K562 (cell line): Measurements from ENCODE around the gene ZCCHC14.

Source experiments
- BRF1 ChIP-seq: IDR thresholded peaks from 3 replicates; pipeline ENCODE4 v1.6.1; 2011; ENCODE audit warnings: borderline replicate concordance, mild to moderate bottlenecking; ENCODE audit not compliant: insufficient read length; ENCODE audit errors: extremely low read depth
- TF ChIP-seq, protein P1 (sequence below), 2 experiments: fragments of 450-650 bp in 1 of 2; sonication (generic) in 1 of 2; formaldehyde crosslinking in 1 of 2; IDR thresholded peaks; 2 replicates each; pipeline versions ENCODE4 v1.7.1 to v1.9.0; 2016 to 2022; ENCODE audit warnings: inconsistent platforms in 1 of 2, mild to moderate bottlenecking in 1 of 2, missing genetic modification reagents in 1 of 2

DNA sequence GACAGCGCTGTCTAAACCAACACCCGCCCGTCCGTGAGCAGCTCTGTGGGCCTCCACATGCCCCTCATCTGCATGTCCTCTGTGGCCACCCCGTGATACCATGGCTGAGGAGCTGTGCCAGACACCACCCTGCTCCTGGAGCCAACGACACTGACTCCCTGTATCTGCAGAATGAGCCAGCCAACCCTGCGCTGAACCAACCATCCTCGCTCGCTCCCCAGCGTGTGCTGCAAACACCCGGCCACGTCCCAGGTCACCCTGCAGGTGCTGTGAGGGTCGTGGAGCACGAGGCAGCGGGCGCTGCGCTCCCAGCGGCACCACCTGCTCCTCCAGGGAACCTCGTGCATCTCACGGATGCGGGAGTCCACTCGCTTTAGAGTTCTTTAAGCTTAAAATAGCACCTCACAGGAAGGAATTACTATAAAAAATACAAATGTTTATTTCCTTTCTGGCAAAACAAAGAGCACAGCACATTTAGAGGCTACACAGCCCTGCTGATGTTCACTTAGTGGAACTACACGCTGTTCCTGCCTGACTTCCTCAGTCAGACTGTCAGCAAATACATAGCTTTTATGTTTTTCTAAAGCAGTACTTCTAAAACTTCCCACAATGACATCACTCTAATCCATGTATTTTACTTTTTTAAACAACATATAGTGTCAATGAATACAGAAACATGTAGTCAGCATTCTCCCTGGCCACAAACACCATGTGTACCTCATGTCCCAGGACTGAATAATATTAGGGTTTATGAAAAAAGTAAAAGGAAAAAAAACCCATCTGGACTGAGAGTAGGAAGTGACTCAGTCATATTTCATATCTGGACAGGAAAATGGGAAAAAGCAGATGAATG, 57.2 kb downstream of the ZCCHC14 start:
- no peak for TF ChIP-seq BRF1
- TF ChIP-seq, protein P1, sequence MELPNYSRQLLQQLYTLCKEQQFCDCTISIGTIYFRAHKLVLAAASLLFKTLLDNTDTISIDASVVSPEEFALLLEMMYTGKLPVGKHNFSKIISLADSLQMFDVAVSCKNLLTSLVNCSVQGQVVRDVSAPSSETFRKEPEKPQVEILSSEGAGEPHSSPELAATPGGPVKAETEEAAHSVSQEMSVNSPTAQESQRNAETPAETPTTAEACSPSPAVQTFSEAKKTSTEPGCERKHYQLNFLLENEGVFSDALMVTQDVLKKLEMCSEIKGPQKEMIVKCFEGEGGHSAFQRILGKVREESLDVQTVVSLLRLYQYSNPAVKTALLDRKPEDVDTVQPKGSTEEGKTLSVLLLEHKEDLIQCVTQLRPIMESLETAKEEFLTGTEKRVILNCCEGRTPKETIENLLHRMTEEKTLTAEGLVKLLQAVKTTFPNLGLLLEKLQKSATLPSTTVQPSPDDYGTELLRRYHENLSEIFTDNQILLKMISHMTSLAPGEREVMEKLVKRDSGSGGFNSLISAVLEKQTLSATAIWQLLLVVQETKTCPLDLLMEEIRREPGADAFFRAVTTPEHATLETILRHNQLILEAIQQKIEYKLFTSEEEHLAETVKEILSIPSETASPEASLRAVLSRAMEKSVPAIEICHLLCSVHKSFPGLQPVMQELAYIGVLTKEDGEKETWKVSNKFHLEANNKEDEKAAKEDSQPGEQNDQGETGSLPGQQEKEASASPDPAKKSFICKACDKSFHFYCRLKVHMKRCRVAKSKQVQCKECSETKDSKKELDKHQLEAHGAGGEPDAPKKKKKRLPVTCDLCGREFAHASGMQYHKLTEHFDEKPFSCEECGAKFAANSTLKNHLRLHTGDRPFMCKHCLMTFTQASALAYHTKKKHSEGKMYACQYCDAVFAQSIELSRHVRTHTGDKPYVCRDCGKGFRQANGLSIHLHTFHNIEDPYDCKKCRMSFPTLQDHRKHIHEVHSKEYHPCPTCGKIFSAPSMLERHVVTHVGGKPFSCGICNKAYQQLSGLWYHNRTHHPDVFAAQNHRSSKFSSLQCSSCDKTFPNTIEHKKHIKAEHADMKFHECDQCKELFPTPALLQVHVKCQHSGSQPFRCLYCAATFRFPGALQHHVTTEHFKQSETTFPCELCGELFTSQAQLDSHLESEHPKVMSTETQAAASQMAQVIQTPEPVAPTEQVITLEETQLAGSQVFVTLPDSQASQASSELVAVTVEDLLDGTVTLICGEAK (IDR thresholded peaks at IDR 0.05), result no peak
- TF ChIP-seq, protein P1 (CRISPR knock-in tag; IDR thresholded peaks at IDR 0.05), result no peak
